Omental fat pad (tissue), 4 donors: ENCODE measurements around the gene CNTROB. TPM values are rescaled to one million over a fixed set of nuclear protein-coding genes. Genes with fewer than 3 reads are reported as not detected.

ENCODE experiments used
- ATAC-seq: fragments of 150-250 bp; one replicate; pipeline ENCODE4 v1.9.1; 2016; ENCODE audit warnings: mild to moderate bottlenecking, moderate library complexity; ENCODE audit not compliant: low FRiP score
- DNase-seq: peaks from one replicate; pipeline ENCODE4 v3.0.0-alpha.2; 2019; ENCODE audit warnings: low spot score
- total RNA-seq, 4 donors: library from RNA; depleted of rRNA; stranded (reverse); fragments of >200 nt; gene quantifications; one replicate each; pipeline ENCODE4 v1.1.0, GENCODE V29; 2016
- TF ChIP-seq, protein P1 (sequence below), 3 donors: fragments of 450-650 bp; IDR thresholded peaks; one replicate each; pipeline ENCODE4 v1.5.1; 2016 to 2017; ENCODE audit warnings: antibody characterized with exemption in 3 of 3, mild to moderate bottlenecking in 3 of 3, moderate library complexity in 2 of 3

Gene CNTROB
- total RNA-seq, 4 donors from 2014 or later = 14.8 to 24.7 (median 19.8) TPM

DNA sequence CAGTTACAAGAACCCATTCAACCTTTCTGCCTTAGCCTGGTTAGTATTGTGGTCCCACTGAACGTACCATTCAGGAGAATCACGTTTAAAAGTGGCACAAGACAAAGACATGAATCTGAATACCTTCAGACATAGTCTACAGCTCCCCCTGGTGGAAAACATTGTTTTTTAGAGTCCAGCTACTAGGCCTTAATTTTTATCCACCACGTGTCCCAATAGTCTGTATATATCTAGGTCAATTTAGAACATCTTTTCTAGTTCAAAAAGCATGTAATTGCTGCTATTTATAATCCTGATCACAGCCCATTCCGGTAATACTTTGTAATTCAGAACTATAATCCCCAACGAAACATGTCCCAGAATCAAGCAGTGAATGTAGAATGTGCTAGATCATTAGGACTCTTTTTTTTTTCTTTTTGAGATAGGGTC lies 56.8 kb downstream of the CNTROB start:
- peak; percentile 26 for ATAC-seq
- TF ChIP-seq, protein P1, sequence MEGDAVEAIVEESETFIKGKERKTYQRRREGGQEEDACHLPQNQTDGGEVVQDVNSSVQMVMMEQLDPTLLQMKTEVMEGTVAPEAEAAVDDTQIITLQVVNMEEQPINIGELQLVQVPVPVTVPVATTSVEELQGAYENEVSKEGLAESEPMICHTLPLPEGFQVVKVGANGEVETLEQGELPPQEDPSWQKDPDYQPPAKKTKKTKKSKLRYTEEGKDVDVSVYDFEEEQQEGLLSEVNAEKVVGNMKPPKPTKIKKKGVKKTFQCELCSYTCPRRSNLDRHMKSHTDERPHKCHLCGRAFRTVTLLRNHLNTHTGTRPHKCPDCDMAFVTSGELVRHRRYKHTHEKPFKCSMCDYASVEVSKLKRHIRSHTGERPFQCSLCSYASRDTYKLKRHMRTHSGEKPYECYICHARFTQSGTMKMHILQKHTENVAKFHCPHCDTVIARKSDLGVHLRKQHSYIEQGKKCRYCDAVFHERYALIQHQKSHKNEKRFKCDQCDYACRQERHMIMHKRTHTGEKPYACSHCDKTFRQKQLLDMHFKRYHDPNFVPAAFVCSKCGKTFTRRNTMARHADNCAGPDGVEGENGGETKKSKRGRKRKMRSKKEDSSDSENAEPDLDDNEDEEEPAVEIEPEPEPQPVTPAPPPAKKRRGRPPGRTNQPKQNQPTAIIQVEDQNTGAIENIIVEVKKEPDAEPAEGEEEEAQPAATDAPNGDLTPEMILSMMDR (IDR thresholded peaks at IDR 0.05) = peak in 2 of 3 donors; percentile 34 to 60
- no peak for DNase-seq

DNA sequence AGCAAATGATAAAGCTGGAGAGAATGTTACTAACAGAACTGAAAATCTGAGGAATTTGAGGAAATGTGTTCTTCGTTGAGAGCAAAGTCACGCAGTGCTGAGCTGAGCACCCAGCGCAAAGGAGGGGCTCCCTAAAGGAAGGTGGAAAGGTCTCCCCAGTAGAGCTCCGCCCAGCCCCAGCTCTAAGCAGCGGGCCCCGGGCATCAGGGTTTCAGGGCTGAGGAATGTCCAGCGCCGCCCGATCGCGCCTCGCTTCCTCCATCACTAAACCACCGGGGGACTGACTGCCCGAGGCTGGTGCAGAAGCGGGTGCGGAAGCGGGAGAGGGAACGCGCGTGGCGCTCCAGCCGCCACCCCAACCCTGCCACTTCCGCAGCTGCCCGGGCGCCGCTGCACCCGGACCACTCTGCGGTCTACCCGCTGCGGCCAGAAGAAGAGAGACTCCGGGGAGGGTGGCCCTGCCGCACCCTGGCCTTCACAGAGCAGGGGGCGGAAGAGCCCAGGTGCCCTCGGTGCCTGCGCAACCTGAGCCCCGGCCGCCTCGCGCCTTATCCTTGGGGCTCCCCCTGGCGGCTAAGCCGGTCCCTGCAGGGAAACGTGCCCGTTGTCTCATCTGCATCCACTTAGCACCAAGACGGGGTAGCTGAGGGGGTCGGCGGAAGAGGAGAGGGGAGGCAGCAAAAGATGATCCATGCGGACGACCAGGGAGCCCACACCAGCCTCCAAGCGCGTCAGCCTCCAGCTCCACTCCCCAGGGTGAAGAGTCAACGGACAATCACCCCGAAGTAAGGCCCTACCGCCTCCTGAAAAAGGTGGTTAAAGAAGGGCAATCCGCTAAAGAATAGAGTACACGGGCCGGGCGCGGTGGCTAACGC lies 58.0 kb downstream of the CNTROB start:
- TF ChIP-seq, protein P1 (IDR thresholded peaks at IDR 0.05) = peak in 2 of 3 donors; percentile 60 to 95
- peak; percentile 96 for DNase-seq
- ATAC-seq = peak; percentile 77

GRCh38 chr17:7992516-7992915 lies 60.5 kb downstream of the CNTROB start:
- DNase-seq = no peak
- TF ChIP-seq, protein P1 (IDR thresholded peaks at IDR 0.05) = no peak
- no peak for ATAC-seq

- TF ChIP-seq, protein P1 (IDR thresholded peaks at IDR 0.05) = no peak
- DNase-seq (no peak), ATAC-seq (no peak)
Measured at GRCh38 chr17:7992924-7993323, 60.9 kb downstream of the CNTROB start.

- TF ChIP-seq, protein P1 (IDR thresholded peaks at IDR 0.05) = no peak
- no peak for DNase-seq
- ATAC-seq = no peak
Measured at GRCh38 chr17:7993972-7994589, 62.1 kb downstream of the CNTROB start.

DNA sequence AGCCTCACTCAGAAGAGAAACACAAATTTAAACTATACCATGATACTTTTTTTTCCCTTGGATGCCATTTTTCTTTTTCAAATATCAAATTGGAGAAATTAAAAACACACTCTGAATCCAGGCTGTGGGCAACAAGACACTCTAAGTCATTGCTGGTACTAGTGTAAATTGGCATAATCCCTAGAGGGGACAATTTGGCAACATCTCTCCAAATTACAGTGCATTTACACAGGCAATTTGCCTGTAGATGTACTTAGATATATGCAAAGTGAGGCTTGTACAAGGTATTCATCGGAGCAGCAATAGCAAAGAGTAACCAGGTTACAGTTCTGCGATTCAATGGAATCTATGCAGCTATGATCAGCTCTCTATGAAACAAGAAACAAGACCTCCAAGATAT lies 63.7 kb downstream of the CNTROB start:
- no peak for ATAC-seq
- DNase-seq = no peak
- TF ChIP-seq, protein P1 (IDR thresholded peaks at IDR 0.05) = no peak
